DMS153 (cell line): Measurements from ENCODE around the gene HS1BP3.

Experiments used
- DNase-seq: peaks from one replicate; lab custom pipeline; 2025; lab: John Stamatoyannopoulos, UW

HS1BP3 gene

DNA sequence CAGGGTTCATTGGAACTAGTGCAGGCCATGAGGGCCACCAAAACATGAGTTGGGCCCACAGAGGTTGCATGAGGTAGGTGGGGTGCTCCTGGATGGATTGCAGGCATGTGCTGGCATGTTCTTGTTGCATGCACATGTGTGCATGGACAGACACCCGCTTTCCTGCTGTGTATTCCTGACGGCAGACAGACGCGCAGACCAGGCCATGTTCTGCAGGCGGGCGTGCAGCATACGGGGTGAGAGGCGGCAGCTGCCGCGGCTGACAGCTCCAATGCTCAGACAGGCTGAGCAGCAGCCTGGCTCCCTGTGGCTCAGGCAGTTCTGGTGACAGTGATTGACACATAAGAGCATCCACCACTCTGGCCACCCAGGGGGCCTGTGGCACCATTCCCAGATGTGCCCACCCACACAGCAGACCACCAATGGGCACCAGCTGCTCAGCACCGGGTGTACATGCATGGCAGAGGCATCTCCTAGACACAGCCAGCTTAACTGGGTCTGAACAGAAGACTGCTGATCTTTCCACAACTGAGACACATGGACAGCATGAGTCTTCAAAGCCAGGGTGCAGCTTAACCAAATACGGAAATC, 21.2 kb downstream of the HS1BP3 start:
- DNase-seq, result no peak

DNA sequence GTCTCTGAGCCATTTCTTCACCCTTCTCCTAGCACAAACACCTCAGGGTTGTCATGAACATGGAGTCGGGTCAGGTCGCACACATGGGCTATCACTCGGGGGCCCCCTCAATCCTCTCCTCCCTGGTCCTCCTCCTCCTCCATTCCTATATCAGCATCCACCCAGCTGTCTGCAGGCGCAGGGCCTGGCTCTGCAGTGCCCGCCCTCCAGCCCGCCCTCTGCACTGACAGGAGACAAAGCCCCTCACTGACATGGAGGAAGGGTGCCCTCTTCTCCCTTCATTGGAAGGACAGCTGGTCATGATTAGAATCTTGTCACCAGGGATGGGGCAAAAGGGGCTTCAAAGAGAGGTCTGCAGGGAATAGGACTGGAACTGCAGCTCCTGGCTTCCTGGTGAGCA, 21.7 kb downstream of the HS1BP3 start:
- DNase-seq, result no peak

DNA sequence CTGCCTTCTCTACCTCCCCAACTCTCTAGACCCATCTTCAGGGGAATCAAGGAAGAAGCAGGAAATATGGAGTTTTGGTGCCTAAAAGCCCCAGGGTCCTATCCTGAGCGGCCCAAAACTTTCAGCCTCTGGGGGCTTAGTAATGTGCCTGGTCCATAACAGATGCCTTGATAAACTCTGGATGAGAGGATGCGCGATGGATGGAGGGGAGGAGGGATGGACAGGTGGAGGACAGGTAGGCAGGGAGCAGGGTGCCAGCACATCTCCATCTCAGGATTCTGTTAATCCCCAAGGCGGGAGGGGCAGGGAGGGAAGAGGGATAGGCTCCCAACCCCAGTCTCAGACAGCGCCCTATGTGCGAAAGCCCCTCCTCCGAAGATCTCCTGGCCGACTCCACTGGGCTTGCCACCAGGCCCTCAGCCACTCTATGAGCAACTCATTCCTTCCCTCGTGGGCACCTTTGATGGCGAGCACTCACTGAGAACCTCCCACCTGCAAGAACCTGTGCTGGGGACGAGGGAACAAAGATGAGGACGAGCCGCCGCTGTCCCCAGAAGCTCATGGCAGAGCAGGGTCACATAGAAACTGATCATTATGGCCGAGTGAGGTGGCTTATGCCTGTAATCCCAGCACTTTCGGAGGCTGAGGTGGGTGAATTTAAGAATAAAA, 23.1 kb downstream of the HS1BP3 start:
- DNase-seq, result no peak

DNA sequence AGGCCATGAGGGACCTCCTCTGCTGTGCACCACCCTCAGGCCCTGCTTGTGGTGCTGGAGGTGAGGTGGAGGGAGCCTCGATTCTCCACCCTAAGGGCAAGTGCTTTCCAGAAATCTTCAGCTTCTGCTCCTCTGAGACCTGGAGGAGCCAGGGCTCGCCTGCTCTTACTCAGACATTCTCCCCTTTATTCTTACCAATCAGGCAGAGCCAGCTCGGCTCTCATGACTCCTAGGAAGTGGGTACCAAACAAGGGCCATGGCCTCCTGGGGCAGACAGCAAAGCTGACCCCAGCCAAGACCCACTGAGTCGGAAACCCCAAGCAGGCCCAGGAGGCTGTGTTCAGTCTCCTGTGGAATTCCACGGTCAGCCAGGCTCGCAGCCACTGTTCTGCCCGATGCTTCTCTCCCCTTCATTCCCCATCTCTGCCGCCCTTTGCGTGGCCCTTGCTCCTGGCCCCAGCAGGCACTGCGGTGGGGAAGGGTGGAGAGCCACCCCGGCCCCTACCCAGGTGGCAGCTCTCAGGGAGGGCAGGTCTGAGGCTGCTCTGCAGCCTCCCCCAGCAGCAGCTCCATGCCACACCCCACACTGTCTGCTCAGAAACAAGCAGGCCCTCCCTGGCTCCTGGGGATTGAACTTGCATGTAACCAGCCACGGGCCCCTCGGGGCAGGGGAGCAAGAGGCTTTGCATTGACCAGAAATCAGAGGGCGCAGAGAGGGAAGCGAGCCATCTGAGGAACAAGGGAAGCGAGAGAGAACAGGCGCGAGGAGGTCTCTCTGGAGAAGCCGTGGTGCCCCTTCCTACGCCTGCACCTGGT, 24.0 kb downstream of the HS1BP3 start:
- no peak for DNase-seq

DNA sequence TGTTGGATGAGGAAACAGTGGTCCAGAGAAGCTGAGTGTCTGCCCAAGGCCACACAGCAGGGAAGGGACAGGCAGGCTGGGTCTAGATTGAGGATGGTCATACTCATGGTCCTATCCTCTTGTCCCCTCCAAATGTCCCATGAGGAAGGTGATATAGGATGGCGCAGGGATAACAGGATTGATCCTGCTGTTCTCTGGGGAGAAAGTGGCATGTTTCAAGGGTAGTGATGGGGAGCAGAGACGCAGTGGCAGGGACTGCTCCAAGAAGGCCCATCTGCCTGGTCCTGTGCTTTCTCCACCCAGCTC, 24.6 kb downstream of the HS1BP3 start:
- DNase-seq, result no peak

DNA sequence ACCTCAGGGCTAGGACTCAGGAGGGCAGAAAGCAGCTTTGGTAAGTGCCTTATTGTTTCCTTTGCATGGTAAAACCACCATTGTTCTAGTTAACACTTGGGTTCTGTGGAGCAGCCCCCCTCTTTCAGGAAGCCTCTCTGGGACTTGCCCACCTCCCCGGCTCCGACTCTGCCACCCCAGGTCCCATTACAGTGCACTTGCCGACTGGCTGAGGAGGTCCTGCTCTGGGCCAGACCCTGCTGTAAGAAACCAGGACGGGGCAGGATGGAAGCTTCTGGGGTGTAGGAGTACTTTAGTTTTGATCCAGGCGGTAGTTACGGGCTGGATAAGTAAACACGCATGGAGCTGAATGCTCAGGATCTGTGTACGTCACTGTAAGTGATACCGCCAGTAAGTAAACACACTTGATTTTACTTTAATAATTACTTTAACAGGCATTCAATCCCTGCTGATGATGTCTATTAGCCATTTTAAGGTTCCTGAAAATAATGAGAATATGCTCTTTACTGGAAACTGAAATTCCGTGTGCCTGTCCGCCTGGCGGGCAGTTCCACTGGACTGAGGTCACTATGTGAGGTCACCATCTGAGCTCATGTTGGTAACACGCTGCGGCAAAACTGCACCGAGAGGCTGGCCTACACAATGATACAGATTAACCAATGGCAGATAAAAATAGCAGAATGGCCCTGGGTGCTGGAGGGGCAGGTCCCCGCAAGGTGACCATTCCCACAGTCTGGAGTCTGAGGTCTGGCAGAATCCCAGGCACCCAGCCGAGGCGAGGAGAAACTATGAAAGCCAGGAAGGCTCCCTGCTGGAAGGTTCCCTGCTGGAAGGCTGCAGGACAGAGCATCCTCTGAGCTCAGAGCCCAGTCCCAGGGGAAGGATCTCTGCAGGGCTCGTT, 25.2 kb downstream of the HS1BP3 start:
- peak; percentile 54 for DNase-seq

DNA sequence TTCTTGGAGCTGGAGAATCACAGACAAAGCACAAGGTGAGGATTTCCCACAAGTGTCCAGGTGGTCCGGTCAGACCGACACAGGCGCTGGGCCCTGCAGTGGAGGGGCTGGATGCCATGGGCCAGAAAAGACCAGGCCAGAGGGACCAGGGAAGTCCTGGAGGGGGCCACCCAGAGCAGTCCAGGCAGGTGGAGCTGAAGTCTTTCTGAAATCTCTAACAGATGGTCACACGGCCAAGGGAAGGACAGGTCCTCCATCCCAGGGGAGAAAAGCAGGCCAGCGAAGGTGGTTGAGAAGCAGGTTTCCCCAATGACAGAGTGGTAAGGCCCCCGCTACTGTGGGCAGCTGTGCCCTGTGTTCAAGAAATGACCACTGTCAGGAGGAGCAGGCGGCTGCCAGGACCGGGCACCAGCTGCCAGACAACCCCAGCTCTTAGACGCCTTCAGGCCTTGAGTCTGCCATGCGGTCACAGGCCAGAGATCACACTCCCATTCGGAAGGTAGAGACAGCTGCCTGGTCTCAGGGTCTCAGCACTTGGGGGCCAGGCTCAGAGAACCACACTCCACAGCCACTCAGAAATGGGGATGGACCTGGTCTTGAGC, 25.9 kb downstream of the HS1BP3 start:
- DNase-seq, result no peak

DNA sequence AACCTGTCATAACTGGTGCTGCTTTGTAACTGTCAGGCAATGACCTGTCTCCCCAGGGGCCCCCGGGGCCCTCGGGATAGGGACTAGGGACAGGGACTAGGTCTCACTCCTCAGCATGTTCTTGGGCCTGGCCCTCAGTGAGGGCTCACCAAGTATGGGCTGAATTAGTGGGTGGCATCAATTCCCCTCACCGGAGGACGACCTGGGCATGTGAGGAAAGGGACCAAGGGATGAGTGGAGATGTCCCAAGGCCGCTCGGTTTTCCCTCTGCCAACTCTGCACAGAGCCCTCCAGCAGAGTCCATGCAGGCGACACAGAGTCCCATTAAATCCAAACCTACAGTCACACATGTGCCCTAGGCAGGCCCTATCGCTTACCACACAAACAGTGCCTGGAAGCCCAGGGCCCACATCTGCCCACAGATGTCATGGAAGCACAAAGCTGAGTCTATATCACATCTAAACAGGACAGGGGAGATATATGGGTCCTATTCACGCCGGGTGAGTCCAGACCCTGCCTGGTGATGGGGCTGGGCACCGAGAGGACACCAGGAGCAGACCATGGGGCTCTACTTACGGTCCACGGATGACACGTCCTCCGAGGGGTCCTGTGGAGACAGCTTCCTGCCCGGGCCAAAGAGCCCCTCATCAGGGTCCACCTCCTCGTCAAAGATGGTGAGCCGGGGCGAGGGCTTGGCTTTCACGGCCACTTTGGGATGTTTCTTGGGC, 26.6 kb downstream of the HS1BP3 start:
- DNase-seq, result no peak

DNA sequence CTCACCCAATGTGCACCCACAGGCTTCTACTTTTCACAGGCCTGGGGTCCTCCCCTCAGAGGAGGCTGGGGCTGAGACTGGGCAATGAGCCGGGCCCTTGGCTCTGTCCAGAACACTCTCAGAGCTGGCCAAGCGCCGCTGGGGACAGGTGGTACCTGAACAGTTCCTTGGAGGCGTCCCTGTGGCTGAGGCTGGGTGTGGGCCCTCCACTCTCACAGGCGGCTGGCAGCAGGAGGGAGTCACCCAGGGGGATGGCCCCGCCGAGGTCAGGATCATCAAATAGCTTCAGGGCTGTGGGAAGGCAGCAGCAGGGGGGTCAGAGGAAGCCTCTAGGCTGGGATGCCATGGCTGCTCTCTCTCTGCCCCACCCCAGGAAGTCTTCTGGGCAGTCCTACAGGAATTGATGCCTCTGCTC, 27.1 kb downstream of the HS1BP3 start:
- DNase-seq, result no peak

DNA sequence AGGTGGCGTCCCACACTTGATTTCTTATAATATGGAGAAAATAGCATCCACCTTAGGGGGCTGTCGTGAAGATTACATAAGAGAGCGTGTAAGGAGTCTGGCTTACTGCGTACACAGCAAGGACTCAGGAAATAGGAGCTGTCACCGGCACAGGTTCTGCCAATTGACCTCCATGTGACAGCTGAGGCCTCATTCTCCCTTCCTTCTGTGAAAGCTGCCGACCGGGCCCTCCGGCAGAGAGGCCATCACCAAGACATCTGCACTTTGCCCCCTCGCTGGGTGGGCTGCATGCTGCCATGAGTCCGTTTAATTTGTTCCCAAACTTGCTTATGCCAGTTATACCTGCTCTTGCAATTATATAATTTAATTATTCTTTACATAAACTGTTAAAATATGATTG, 27.7 kb downstream of the HS1BP3 start:
- no peak for DNase-seq

DNA sequence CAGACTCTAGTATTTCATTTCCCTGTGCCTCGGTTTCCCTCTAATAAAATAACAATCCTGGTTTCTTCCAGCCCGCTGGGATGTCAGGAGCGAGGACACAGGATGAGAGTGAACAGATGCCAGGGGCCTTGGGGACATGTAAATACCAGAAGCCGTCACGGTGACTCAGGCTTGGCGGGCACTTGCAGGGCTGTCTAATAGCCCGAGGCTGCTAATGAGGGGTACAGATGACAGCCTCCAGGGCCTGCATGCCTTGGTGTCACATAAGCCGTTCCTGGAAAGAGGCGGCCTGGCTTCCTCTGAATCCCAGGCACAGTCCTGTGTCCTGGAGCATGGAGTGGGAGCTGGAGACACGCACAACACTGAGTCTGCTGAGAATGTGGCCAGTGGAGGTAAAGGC, 28.2 kb downstream of the HS1BP3 start:
- DNase-seq, result no peak

DNA sequence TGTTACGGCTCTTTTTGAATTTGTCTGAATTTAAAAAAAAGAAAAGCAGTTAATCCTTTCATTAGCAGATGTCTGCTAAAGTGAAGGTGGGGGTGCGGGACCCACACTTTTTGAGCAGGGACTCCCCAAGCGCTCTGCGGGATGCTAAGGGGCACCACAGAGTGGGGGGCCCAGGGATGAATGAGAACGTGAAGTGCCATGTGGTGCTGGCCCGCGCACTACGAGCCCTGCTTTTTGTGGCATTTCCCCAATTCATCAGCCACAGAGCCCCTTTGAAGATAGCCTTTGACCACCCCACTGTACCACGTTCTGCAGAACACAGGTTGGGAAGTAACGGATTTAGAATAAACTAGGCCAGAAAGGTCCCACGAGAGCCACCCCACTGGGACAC, 28.6 kb downstream of the HS1BP3 start:
- no peak for DNase-seq

DNA sequence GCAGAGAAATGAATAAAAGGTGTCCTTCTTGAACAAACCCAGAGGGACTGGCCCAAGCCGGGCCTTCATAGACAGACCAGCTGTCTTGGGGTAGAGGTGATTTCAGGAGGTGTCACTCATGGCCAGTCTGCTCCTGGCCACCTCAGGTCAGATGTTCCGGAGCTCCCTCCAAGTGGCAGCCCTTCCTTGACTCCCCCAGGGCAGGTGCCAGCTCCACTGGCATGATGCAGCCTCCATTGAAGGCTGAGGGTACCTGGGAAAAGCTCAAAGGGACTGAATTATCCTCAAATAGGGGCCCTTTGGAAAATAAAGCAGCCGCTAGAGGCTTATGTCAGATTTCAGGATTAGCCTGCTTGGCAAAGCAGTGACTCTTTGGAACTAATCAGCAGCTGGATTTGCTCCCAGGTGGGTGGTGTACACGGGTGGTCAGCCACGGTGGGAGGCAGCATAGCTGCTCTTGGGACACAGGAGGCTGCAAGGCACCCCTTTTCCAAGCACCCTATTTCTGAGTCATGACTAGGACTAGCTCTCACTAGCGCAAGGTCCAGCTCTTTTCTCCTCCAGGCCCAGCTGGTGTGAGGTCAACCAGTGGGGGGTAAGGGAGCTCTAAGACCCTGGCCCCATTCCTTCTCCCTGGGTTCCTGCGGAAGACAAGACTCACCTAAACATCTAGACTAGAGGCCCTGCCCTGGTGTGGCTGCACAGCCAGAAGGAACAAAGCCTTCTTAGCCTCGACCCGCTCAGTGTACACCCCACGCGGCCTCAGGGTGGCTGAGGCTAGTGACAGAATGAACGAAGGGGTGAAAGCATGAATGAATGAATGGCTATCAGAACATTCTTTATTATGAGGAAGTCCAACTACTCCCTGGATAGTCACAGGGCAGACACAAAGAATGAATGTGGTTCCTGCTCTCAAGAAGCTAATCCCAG, 29.3 kb downstream of the HS1BP3 start:
- DNase-seq, result no peak

DNA sequence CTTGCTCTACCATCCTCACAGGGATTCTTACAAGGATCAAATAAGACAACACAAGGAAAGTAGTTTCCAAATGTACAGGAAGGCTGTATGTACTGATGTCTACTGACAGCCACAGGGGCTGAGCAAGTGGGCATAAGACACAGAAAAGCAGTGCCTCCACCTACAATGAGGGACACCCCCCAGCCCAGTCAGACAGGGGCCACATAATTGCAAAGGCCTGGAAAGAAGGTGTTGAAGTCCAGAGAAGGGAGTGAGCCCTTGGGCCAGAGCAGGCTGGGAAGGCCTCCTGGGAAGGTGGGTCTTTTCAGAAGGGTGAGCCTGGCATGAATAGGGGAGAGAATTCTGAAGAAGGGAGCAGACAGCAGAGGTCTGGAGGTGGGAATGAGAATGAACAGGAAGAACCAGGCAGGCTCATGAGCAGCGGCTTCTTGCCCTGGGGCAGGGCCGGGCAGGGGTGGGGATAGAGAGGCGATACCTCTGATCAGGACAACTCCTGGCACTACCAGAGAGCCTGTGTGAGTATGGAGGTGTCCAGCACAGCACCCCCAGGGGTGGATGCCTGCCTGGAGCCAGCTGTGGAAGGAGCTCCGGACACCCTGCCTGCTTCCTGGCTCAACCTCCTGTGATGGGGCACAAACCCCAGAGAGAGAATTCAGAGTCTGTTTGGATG, 30.1 kb downstream of the HS1BP3 start:
- no peak for DNase-seq

DNA sequence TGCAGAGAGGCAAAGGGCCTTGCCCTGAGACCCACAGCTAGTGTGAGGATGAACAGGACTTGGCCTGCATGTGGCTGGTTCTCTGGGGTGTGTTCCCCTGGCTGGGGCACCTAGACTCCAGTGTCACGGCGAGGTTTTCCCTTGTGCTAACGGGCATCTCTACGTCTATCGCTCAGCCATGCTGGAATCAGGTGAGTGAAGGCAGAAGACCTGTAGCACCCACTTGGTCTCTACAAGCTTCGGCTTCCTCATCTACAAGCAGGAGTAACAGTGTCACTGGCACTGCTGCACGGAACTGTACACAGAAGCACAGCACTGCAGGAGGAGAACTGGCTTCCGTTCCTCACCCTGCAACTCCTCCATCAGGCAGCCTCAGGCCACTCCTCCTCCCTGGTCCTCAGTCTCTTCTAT, 30.6 kb downstream of the HS1BP3 start:
- no peak for DNase-seq

DNA sequence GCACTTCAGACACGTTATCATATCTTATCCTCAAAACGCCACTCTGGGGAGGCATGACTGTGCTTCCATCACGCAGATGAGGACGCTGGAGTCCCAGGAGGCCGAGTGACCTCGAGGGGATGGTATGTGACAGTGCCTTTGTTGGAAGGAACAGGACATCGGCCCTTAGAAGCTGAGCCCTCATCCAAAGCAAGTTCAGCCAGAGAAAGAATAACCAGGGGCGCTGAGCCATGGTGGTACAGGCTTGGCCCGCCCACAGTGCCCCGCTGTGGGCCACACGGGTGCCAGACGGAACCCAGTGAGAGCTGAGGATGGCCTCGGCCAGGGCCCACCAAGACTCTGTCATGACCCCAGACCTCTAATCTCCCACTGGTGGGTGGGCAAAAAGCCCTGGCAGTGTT, 31.3 kb downstream of the HS1BP3 start:
- DNase-seq, result no peak

DNA sequence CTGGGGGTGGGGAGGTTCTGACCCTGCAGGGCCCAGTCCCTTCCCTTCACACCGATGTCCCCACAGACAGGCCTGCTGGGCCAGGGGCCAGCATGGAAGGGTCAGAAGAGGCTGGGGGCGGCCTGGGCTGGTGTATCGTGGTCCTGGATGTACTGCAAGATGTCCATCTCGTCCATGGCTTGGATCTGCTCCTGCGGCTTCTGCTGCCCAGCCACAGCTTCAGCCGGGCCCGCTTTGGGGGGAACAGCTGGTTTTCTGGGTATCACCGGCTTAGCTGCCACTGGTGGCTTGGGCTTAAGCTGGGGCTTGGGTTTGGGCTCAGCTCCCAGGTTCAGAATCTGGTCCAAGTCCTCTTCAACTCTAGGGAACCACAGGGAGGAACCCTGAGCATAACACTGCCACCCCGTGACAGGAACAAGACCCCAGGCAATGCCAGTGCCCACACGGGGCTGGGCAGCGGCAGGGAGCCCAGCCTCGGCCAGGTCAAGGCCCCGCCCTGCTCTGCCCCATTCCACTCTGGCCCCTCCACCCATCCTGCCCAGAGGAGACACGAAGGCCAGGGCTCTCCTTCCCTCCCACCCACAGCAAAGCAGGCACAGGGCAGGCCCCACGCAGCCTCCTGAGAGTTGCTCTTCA, 31.9 kb downstream of the HS1BP3 start:
- no peak for DNase-seq

DNA sequence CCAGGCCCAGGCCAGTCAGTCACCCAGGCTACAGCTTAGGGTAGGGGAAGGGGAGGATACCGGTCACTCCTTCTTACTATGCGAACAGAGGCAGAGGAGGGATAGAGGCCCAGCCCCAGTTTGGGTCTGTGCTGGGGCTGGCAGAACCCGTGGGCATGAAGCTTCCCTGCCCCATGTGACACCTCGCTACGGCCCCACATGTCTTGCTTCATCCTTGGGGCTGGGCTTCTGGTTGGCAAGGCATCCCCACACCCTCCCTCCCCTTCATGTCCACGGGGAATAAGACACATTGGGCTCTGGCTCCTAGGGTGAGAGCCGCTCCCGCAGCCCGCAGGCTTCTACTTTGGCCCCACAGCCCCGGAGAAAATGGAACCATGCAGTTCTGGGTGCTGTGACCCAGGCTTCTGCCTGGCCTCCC, 32.4 kb downstream of the HS1BP3 start:
- DNase-seq, result no peak

DNA sequence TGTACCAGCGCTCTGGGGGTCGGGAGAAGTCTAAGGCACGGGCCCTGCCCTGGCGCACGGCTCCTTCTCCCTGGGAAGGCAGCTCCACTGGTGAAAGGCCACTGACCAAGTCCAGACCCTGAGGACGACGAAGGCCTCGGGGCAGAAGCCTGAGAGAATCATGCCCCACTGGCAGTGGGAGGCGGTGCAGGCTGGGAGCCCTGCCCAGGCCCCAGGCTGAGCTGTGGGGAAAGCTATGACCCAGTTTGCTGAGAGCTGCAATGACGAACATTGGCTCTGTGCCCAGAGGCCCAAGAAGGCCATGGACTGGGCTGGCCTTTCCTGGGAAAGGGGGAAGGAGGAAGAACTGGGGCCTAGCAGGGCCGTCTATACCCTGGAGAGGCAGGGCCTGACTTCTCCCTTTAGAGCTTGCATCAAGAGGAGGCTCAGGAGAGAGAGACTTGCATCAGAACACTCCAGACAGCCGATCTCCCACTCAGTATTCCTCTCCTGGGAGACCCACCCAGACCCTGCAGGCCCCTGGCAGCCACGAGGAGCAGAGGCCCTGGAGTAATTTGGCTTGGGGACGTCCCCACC, 32.9 kb downstream of the HS1BP3 start:
- peak; percentile 62 for DNase-seq
